ACHN (cell line): Measurements from ENCODE around the gene TUBGCP2.
A peak's percentile ranks its signal among the peaks of the same experiment; 100 is the strongest.

ENCODE experiments used
- DNase-seq: peaks from one replicate; pipeline ENCODE4 v3.0.0-alpha.2; 2015
- in situ Hi-C: cut with HindIII; loops from 2 replicates; pipeline ENCODE4 v1.10.0; 2017; ENCODE audit warnings: low sequenced_read_pairs, low pct_ligation_motif_present, low pct_unique_long_range_greater_than_20kb

TUBGCP2 gene

DNA sequence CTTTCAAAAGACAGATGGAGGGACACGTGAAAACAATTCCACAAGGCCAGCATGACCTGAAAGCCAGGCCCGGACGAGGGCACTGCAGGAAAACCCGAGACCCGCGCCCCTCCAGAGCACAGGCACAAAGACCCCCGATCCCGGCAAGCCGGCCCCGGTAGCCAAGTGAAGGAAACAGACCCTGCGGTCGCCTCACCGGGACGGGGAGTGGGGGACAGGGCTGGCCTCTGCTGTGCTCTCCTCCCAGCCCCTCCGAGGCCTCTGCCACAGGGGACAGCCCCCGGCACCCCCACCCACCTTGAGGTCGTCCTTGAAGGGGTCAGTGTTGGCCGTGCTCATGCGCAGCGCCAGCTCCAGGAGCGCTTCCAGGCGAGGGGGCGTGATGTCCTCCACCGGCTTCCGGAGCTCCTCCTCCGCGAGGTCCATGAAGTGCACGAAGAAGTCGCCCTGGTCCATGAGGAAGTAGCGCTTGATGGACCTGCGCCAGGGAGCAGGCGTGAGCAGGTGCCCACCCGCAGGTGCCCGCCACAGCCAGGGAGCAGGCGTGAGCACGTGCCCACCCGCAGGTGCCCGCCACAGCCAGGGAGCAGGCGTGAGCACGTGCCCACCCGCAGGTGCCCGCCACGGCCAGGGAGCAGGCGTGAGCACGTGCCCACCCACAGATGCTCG is 20.7 kb downstream of the TUBGCP2 start:
- DNase-seq: no peak
- in situ Hi-C loops: no loop called here

- DNase-seq: no peak
- in situ Hi-C loops: no loop called here
Measured at GRCh38 chr10:133286366-133286765, 22.3 kb downstream of the TUBGCP2 start.

- no peak for DNase-seq
- in situ Hi-C loops: no loop called here
Measured at GRCh38 chr10:133285217-133285616, 23.5 kb downstream of the TUBGCP2 start.

DNA sequence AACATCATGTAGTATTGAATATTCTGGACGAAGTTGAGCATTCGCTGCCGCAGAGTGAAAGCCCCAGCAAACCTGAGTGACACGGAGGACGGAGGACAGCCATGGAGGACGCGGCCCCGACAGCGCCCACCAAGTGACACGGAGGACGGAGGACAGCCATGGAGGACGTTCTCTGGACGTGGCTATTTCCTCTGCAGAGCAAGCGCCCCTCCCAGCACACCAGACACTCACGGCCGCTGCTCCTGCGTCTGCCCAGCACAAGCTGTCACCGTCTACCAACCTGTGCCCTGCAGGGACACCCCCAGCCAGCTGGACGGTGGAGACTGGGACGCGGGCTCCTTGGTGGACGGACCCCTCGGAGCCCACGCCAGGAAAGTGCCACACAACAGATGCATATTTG is 24.7 kb downstream of the TUBGCP2 start:
- in situ Hi-C loops: no loop called here

DNA sequence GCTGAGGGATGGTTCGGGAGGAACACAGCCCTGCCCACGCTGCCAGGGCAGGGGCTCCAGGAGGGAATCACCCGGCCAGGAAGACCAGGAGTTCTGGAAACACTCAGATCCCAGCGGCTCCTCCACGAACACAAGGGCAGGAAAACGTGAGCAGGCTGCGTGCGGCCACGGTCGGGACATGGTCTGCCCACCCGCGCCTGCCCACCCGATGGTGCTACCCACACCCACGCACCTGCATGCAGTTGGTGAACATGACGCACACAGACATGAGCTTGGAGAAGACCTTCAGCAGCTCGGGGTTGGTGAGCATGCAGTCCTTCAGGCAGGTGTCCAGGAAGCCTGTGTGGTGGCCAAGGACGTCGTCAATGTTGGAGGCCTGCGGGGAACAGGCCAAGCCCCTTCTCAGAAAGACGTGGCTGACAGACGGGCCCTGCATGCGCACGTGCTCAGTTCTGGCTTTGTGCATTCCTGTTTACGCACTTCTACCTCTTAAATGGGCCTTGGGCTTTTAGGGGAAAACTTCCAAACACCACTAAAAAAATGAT is 25.8 kb downstream of the TUBGCP2 start:
- in situ Hi-C loops: no loop called here
- no peak for DNase-seq

More for the DNA sequence above, 24.7 kb downstream of the TUBGCP2 start:
- no peak for DNase-seq

DNA sequence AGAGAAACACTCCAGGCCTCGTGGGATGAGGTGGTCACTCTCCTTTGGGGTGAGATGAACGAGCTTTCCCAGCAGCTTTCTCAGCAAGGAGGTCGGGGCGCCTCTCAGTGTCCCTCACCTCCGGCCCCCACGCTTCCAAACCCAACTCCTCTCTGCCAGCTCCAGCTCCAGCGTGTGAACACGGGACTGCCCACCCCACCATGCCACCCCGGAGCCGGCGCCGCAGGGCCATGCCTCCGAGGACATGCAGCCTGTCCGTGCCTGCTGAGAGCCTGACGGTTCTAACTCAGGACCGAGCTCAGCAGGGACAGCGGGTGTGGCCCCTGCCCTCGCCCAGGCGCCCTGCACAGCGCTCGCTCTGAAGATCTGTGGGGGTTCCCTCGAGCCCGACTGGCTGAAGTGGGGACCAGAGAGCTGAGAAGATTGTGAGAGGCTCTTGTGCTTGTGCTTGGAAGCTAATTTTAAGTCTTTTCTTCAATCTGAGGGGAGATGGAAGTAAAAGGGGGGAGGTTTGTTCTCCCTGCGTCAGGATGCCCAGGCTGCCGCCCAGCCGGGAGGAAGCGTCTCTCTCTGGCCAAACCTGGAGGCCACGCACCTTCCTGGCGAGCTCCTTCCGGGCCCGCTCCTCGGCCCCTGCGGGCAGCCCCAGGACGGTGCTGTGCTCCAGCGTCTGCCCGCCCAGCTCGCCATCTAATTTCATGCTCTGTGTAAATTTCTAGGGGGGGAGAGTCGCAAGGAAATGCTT is 26.9 kb downstream of the TUBGCP2 start:
- in situ Hi-C loops: no loop called here
- DNase-seq: no peak

- in situ Hi-C loops: no loop called here
- no peak for DNase-seq
Measured at GRCh38 chr10:133281084-133281483, 27.6 kb downstream of the TUBGCP2 start.

- DNase-seq: no peak
- in situ Hi-C loops: no loop called here
Measured at GRCh38 chr10:133280391-133281059, 28.1 kb downstream of the TUBGCP2 start.

- in situ Hi-C loops: no loop called here
- no peak for DNase-seq
Measured at GRCh38 chr10:133279326-133280226, 29.1 kb downstream of the TUBGCP2 start.

GRCh38 chr10:133278577-133279265 is 30.0 kb downstream of the TUBGCP2 start:
- DNase-seq: no peak

GRCh38 chr10:133277993-133278576 is 30.6 kb downstream of the TUBGCP2 start:
- in situ Hi-C loops: no loop called here
- DNase-seq: no peak

More at GRCh38 chr10:133278577-133279265, 30.0 kb downstream of the TUBGCP2 start:
- in situ Hi-C loops: no loop called here

DNA sequence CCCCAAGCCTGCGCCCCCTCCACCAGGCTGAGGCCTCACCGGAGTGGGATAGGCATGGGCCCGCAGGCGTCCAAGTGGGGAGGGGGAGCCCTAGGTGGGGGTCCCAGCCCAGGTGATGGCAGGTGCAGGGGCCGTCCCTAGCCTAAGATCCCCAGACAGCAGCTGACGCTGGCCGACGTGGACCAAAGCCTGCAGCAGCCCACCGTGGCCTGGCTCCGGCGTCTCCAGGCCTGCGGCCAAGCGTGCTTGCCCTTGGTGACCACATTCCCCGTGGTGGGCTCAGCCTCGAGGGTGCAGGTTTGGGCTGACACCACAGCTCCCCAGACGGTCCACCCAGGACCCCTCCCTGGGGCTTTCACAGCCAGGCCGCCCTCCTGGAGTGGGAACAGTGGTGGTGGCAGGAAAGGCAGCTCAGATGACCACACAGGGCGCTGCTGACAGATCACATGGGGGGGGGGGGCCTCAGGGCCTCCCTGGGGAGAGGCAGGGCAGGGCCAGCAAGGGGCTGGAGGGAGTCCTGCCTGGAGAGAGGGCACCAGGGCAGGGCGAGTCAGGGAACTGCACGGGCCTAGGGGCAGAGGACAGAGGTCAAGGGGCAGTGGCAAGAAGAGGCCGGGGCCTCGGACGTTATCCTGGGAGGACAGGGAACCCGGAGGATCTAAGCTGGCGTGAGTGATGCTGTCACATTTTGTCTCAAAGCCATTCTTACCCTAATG is 31.2 kb downstream of the TUBGCP2 start:
- in situ Hi-C loops: no loop called here
- no peak for DNase-seq

- peak; percentile 59 for DNase-seq
- in situ Hi-C loops: no loop called here
Measured at GRCh38 chr10:133276435-133277201, 32.1 kb downstream of the TUBGCP2 start, which contains the start of gene ADAM8. Gene ADAM8 (minus strand): TSS chr10:133276868. CDS start chr10:133276817, 51 bp downstream.

DNA sequence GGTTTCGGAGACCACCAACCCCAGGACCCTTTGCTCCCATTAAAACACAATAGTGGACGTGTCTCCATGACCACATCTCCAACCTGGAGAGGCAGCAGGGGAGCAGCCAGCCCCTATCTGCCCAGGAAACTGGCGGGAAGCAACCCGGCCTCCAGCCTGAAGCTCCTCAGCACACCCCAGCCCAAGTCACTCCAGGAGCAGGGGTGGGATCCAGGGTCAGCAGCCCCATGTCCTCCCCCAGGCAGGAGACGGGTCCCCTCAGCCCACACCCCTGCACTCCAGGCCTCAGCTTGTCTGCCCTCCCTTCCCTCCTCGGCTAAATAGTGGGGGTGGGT is 32.6 kb downstream of the TUBGCP2 start:
- DNase-seq: no peak
- in situ Hi-C loops: no loop called here

GRCh38 chr10:133275684-133276092 is 33.0 kb downstream of the TUBGCP2 start:
- in situ Hi-C loops: no loop called here
- no peak for DNase-seq
